ENCODE results near the gene CADPS2.

The CADPS2 gene

GRCh38 chr7:122482212-122482611, 404.0 kb downstream of the CADPS2 start:
- TF ChIP-seq, protein P1, sequence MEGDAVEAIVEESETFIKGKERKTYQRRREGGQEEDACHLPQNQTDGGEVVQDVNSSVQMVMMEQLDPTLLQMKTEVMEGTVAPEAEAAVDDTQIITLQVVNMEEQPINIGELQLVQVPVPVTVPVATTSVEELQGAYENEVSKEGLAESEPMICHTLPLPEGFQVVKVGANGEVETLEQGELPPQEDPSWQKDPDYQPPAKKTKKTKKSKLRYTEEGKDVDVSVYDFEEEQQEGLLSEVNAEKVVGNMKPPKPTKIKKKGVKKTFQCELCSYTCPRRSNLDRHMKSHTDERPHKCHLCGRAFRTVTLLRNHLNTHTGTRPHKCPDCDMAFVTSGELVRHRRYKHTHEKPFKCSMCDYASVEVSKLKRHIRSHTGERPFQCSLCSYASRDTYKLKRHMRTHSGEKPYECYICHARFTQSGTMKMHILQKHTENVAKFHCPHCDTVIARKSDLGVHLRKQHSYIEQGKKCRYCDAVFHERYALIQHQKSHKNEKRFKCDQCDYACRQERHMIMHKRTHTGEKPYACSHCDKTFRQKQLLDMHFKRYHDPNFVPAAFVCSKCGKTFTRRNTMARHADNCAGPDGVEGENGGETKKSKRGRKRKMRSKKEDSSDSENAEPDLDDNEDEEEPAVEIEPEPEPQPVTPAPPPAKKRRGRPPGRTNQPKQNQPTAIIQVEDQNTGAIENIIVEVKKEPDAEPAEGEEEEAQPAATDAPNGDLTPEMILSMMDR (IDR thresholded peaks at IDR 0.05) = no peak

DNA sequence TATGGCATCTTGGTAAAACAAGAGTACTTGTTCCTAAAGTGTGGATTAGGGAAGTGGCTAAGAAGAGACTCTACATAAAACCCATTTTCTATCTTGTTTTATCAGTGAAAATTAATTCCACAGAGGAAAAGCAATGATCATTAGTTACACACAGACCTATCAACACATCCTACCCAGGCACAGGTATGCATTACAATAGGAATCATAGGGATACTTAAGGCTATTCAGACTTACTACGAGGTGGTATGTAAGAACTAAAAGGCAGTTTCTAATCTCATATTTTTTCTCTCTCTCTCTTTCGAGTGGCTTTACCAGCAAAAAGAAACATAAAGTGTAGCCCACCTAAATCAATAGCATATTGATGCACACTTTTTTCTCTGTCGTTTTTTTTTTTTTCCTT, 415.4 kb downstream of the CADPS2 start:
- TF ChIP-seq, protein P1 (IDR thresholded peaks at IDR 0.05) = no peak

- TF ChIP-seq, protein P1 (IDR thresholded peaks at IDR 0.05) = no peak
Observed at GRCh38 chr7:122468945-122469344, 417.3 kb downstream of the CADPS2 start.

GRCh38 chr7:122467661-122468449, 418.4 kb downstream of the CADPS2 start:
- TF ChIP-seq, protein P1 (IDR thresholded peaks at IDR 0.05) = no peak

GRCh38 chr7:122465296-122465695, 421.0 kb downstream of the CADPS2 start:
- TF ChIP-seq, protein P1 (IDR thresholded peaks at IDR 0.05) = no peak

- TF ChIP-seq, protein P1 (IDR thresholded peaks at IDR 0.05) = no peak
Observed at GRCh38 chr7:122463631-122464030, 422.6 kb downstream of the CADPS2 start.

- TF ChIP-seq, protein P1 (IDR thresholded peaks at IDR 0.05) = no peak
Observed at GRCh38 chr7:122460936-122461335, 425.3 kb downstream of the CADPS2 start.
